ENCODE data around the gene OSTM1.

- TF ChIP-seq POLR2A (IDR thresholded peaks at IDR 0.05; ENCODE audit: low read depth) (no peak), EP300 (IDR thresholded peaks at IDR 0.05) (no peak), CTCF (IDR thresholded peaks at IDR 0.05) (no peak), POLR2AphosphoS5 (IDR thresholded peaks at IDR 0.05) (no peak)
These were observed 8.8 kb upstream of the OSTM1 start for GRCh38 chr6:108083349-108083748.
